GM19025 (cell line): ENCODE measurements around the gene ANXA9.

Source experiments
- ATAC-seq: cut with Tn5 transposase; IDR thresholded peaks from one replicate; pipeline ENCODE4 v1.9.1; 2021; ENCODE audit warnings: mild to moderate bottlenecking, low read depth, moderate library complexity; ENCODE audit not compliant: unreplicated experiment

Gene ANXA9

GRCh38 chr1:151002051-151002450 lies 20.0 kb downstream of the ANXA9 start:
- no peak for ATAC-seq

GRCh38 chr1:151002611-151003010 lies 20.5 kb downstream of the ANXA9 start:
- ATAC-seq = no peak

- ATAC-seq = no peak
Observed at GRCh38 chr1:151003180-151003579, 21.1 kb downstream of the ANXA9 start.

GRCh38 chr1:151005729-151006319 lies 23.7 kb downstream of the ANXA9 start:
- ATAC-seq = no peak

GRCh38 chr1:151006327-151007052 lies 24.4 kb downstream of the ANXA9 start, which contains the start of gene MINDY1:
Gene MINDY1 (minus strand): TSS chr1:151006902. CDS start chr1:151002617, 4,285 bp downstream.
- no peak for ATAC-seq

- ATAC-seq = no peak
Observed at GRCh38 chr1:151007853-151008243, 25.8 kb downstream of the ANXA9 start.

GRCh38 chr1:151008244-151009205 lies 26.4 kb downstream of the ANXA9 start, which contains the start of gene PRUNE1:
Gene PRUNE1 (plus strand): TSS chr1:151008449. CDS start chr1:151008633, 184 bp downstream.
- ATAC-seq = peak; percentile 67

GRCh38 chr1:151009206-151009587 lies 27.1 kb downstream of the ANXA9 start:
- ATAC-seq = no peak

GRCh38 chr1:151009674-151010345 lies 27.7 kb downstream of the ANXA9 start:
- ATAC-seq = no peak

GRCh38 chr1:151010346-151010726 lies 28.2 kb downstream of the ANXA9 start:
- no peak for ATAC-seq

- ATAC-seq = no peak
Observed at GRCh38 chr1:151011154-151011850, 29.2 kb downstream of the ANXA9 start.

GRCh38 chr1:151012684-151013471 lies 30.8 kb downstream of the ANXA9 start:
- ATAC-seq = no peak

- no peak for ATAC-seq
Observed at GRCh38 chr1:151013518-151013917, 31.4 kb downstream of the ANXA9 start.

- ATAC-seq = no peak
Observed at GRCh38 chr1:151024540-151025146, 42.6 kb downstream of the ANXA9 start.

- no peak for ATAC-seq
Observed at GRCh38 chr1:151026460-151026859, 44.4 kb downstream of the ANXA9 start.

GRCh38 chr1:151032164-151032563 lies 50.1 kb downstream of the ANXA9 start:
- no peak for ATAC-seq

GRCh38 chr1:151035167-151035566 lies 53.1 kb downstream of the ANXA9 start:
- ATAC-seq = no peak

GRCh38 chr1:151036356-151036755 lies 54.3 kb downstream of the ANXA9 start, which contains the start of gene BNIPL:
Gene BNIPL (plus strand): TSS chr1:151036586. CDS start chr1:151036726, 140 bp downstream.
- ATAC-seq = no peak

- ATAC-seq = no peak
Observed at GRCh38 chr1:151037032-151037431, 54.9 kb downstream of the ANXA9 start.
